Activated effector memory CD4-positive, alpha-beta T cell treated with Interleukin-2 at 50 U/mL for 16 hours (primary cell): ENCODE measurements around the gene PPARD.

Source experiments
- DNase-seq: peaks from one replicate; pipeline ENCODE4 v3.0.0-alpha.2; 2020

Gene PPARD

GRCh38 chr6:35358086-35358485, 15.7 kb downstream of the PPARD start:
- DNase-seq: no peak

GRCh38 chr6:35359346-35359743, 17.0 kb downstream of the PPARD start:
- no peak for DNase-seq

- DNase-seq: no peak
Observed at GRCh38 chr6:35359744-35360348, 17.5 kb downstream of the PPARD start.

GRCh38 chr6:35360349-35361138, 18.2 kb downstream of the PPARD start:
- DNase-seq: no peak

- DNase-seq: no peak
Observed at GRCh38 chr6:35362200-35362599, 19.8 kb downstream of the PPARD start.

GRCh38 chr6:35363293-35363750, 21.0 kb downstream of the PPARD start:
- DNase-seq: no peak

- no peak for DNase-seq
Observed at GRCh38 chr6:35365594-35366203, 23.3 kb downstream of the PPARD start.

GRCh38 chr6:35366204-35366596, 23.8 kb downstream of the PPARD start:
- DNase-seq: no peak

GRCh38 chr6:35367646-35368037, 25.3 kb downstream of the PPARD start:
- no peak for DNase-seq

GRCh38 chr6:35368038-35368887, 25.9 kb downstream of the PPARD start:
- no peak for DNase-seq

GRCh38 chr6:35370124-35370741, 27.9 kb downstream of the PPARD start:
- no peak for DNase-seq

- DNase-seq: no peak
Observed at GRCh38 chr6:35370785-35371493, 28.6 kb downstream of the PPARD start.

GRCh38 chr6:35371494-35372262, 29.3 kb downstream of the PPARD start:
- no peak for DNase-seq

- no peak for DNase-seq
Observed at GRCh38 chr6:35372633-35373032, 30.3 kb downstream of the PPARD start.

GRCh38 chr6:35376281-35376680, 33.9 kb downstream of the PPARD start:
- DNase-seq: no peak

- no peak for DNase-seq
Observed at GRCh38 chr6:35377002-35377401, 34.6 kb downstream of the PPARD start.

GRCh38 chr6:35378261-35378660, 35.9 kb downstream of the PPARD start:
- no peak for DNase-seq

- no peak for DNase-seq
Observed at GRCh38 chr6:35381132-35381531, 38.8 kb downstream of the PPARD start.

- DNase-seq: no peak
Observed at GRCh38 chr6:35382015-35382414, 39.7 kb downstream of the PPARD start.

- DNase-seq: no peak
Observed at GRCh38 chr6:35385457-35386202, 43.3 kb downstream of the PPARD start.
